HG02642 (cell line): ENCODE measurements around the gene CD300H.

Experiments
- ATAC-seq: cut with Tn5 transposase; IDR thresholded peaks from one replicate; pipeline ENCODE4 v1.9.1; 2021; ENCODE audit warnings: mild to moderate bottlenecking; ENCODE audit not compliant: unreplicated experiment, poor library complexity

Gene CD300H

GRCh38 chr17:74555427-74555940 lies 11.8 kb downstream of the CD300H start:
- no peak for ATAC-seq

- no peak for ATAC-seq
Measured at GRCh38 chr17:74554909-74555308, 12.4 kb downstream of the CD300H start.

DNA sequence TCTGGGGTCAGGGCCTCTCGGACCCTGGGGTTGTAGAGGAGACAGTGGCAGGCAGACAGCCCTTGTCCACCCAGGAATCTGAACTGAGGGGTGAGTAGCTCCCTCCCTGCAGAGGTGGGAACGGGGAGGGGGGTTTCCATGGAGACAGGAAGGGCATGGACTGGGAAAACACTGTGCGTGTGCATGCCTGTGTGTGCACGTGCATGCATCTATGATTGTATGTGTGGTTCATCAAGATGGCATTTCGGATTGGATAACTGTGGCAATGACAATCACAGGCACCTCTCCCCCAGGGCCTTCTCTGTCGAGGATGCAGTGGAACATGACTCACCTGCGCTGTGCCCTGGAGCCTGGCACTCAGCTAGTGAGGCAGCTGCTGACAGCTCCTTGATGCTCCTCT lies 15.3 kb downstream of the CD300H start:
- ATAC-seq, result no peak

- no peak for ATAC-seq
Measured at GRCh38 chr17:74550602-74551001, 16.7 kb downstream of the CD300H start.

DNA sequence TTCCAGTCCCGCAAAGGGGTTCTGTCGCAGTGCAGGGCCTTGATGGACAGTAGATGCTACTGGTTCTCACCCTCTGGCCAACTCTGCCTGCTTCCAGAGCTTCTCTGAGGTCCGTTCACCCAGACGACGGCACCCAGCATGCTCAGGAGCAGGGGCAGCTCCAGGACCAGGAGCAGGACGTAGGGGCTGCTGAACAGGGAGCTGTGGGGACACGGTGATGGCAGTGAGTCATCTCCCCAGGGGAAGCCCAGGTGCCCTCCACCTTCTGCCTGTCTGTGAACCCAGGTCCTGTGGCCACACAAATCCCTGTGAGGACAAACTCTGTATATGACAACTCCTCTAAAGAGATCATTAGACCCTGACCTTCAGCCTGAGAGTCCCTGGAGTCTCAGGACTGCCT lies 18.0 kb downstream of the CD300H start:
- ATAC-seq, result no peak

DNA sequence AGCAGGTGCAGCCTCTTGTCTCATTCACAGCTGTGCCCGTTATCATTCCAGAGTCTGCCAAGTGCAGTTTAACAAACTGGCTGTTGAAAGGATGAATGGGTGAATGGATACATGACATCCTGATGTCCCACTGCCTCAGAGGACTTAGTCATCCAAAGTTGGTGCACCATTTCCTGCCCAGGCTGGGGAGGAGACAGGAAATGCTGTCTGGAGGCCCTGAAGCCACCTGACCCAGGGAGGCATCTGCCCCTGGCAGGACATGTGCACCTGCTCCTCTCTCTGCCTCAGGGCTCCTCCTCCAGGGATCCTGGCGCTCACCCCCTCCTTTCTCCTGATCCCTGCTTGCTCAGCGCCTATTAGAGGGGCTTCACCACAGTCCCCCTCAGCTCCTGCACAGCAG lies 19.6 kb downstream of the CD300H start:
- ATAC-seq, result no peak

GRCh38 chr17:74547264-74547663 lies 20.0 kb downstream of the CD300H start:
- ATAC-seq, result no peak

DNA sequence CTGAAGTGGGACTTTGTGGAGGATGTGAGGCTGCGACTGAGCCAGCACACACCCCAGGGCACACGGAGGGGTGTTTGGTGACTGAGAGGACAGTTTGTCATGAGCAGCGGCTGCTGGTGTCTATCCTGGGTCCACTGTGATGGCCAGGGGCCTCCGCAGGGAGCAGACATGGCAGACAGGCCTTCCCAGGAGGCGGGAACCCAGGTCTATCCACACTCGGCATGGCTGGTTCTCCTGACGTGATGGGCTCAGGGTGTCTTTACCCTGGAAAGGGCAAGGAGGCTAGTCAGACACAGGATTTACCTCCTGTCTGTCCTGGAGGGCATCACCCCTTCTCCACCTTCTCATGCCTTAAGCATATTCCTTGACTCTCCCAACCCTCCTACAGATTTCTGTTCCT lies 20.7 kb downstream of the CD300H start:
- ATAC-seq, result no peak

GRCh38 chr17:74545843-74546230 lies 21.5 kb downstream of the CD300H start, which contains the start of gene CD300C:
TSS of gene CD300C (minus strand) at chr17:74546115. CDS start at chr17:74545782, 333 bp downstream.
- ATAC-seq, result no peak

GRCh38 chr17:74544991-74545842 lies 22.1 kb downstream of the CD300H start:
- ATAC-seq, result no peak

DNA sequence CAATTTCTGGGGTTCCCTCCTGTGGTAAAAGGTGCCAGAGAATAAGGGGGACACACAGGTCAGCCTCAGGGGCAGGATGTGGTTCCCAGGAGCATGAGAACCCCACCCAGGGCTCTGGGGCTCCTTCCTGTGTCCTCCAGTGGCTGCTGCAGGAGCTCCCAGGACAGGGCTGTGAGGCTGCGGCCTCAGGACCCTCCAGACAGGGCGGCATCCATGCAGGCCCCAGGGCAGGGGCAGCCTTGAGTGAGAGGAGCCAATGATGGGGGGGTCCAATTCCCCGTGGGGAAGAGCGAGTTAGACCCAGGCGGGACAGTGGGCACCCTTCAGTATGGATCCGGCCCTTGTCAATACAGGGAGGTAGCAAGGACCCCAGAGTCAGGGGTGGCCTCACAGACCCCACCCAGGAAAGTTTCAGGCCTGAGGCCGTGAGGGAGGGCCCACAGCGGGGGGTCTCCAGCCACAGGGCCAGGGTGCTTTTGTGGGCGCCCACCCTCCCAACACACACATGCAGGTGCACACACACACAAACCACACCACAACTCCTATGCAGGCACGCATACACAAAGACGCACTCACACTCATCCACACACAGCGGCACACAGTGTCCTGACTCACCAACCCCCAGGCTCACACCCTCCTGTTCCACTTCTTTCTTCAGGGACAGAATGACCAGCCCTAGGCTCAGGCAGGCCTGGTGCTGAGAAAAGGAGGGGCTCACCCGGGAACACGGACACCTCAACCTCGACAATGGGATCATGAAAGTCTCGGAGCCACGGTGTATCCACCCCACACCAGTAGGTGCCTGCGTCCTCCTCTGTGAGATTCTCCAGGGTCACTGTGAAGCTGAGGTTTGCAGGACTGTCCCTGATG lies 23.2 kb downstream of the CD300H start:
- ATAC-seq, result no peak

GRCh38 chr17:74543406-74543805 lies 23.9 kb downstream of the CD300H start:
- ATAC-seq, result no peak

DNA sequence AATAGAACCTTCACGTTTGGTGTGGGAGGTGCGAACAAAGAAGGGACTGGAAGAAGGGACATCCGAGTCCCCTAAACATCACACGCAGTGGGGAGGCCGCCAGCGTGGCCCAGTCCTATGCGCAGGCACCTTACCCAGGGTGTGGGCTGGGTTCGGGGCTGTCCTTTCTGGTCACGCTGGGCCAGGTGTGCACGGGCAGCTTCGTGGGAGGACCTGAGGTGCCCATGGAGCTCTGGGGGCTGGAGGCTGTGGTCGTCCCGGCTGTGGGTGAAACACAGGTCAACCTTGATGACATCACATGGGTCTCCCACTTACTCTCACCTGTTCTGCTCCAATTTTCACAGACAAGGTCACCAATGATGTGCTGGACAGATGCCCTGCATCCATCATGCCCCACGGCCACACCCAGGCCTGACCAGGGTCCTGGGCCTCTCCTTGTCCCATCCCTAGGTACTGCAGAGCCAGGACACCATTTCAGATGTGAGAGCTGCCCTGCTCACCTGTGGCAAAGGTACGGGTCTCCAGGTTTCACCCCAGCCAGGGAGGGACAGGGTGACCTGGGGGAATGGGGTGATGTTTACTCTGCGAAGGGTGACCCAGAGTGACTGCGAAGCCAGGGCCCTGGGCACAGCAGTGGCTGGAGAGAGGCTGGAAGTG lies 24.5 kb downstream of the CD300H start:
- no peak for ATAC-seq

DNA sequence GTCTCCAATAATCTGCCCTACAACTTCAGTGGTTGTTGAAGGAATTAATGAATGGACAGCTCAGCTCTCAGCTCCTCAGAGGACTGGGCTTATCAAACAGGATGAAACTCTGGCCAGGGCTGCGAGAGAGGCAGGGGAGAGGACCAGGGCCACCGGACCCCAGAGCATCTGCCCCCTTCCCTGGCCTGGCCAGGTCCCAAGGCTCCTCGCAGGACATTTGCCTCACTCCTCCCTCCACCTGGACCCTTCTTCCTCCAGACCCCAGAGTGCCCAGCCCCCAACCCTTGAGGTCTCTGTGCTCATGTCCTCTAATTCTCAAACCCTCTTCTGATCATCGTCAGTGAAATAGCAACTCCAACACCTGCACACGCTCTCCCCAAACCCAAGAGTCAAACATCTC lies 25.1 kb downstream of the CD300H start:
- ATAC-seq, result no peak

DNA sequence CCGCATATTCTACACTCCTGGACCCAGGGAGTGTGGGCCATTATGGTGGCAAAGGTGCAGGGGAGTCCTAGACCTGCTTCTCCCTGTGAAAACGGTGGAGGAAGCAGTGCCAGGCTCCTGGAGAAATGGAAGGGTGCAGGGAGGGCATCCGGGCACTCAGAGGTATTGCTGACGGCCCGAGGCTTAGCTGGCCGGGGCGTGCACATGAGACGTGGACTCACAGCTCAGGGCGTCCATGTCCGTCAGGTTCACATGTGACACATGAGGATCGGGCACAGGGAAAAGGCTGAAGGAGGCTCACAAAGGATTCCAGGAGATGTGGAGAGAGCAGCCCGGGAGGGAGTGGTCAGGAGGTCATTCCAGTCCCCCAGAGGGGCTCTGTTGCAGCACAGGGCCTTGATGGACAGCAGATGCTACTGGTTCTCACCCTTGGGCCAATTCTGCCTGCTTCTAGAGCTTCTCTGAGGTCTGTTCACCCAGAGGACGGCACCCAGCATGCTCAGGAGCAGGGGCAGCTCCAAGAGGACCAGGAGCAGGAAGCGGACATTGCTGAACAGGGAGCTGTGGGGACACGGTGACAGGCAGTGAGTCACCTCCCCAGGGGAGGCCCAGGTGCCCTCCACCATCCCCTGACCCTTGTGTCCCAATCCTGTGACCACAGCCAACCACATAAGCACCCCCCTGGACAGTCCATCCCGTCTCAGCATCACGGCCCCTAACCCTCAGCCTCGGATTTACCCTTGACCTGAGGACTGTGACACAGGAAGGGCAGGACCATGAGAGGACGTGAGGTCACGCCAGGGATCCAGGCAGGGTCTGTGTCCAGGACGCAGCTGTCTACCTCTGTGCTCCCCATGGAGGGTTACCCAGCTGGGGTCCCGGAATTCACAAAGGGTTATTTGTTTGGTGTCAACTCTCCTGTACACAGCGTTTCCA lies 25.9 kb downstream of the CD300H start:
- ATAC-seq, result no peak

DNA sequence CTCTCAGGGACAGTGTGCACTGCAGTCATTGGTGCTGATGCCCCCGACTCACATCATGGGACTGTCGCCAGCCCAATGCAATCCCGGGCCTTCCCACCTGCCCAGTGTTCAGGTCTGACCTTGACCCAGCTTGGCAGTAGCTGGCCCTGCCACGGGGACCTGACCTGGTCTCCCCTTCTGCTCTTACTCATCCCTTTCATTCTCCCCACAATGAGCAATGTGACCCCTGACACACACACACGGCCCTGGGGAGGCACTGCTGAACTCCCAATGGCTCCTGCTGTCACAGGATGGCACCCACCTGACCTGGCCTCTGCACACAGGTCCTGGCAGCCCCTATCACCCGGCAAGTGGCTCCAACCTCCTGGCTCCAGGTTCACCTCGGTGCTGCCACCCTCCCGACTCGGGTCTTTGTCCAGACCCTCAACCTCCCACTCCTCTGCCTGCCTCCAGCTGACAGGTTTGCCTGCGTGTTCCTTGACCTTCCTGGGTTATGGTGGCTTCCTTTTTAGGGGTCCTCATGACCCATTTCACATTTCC lies 28.0 kb downstream of the CD300H start:
- no peak for ATAC-seq

GRCh38 chr17:74536890-74537289 lies 30.4 kb downstream of the CD300H start:
- no peak for ATAC-seq

GRCh38 chr17:74532115-74532514 lies 35.2 kb downstream of the CD300H start:
- no peak for ATAC-seq

- no peak for ATAC-seq
Measured at GRCh38 chr17:74531231-74531761, 36.0 kb downstream of the CD300H start, which contains the start of gene CD300LB. TSS of gene CD300LB (minus strand) at chr17:74531475. CDS start at chr17:74531350, 125 bp downstream.
